Ishikawa (cell line): ENCODE results near the gene RCOR1.

ENCODE experiments used
- CEBPB ChIP-seq: IDR thresholded peaks from 2 replicates; pipeline ENCODE4 v1.6.1; 2012
- CREB1 ChIP-seq: IDR thresholded peaks from 2 replicates; pipeline ENCODE4 v1.6.1; 2012; ENCODE audit warnings: low read depth
- EGR1 ChIP-seq: IDR thresholded peaks from 2 replicates; pipeline ENCODE4 v1.6.1; 2012
- EP300 ChIP-seq: IDR thresholded peaks from 2 replicates; pipeline ENCODE4 v1.6.1; 2012; ENCODE audit warnings: borderline replicate concordance
- FOXM1 ChIP-seq: IDR thresholded peaks from 2 replicates; pipeline ENCODE4 v1.6.1; 2012; ENCODE audit warnings: low read depth, borderline replicate concordance
- MAX ChIP-seq: IDR thresholded peaks from 2 replicates; pipeline ENCODE4 v1.6.1; 2012
- NFIC ChIP-seq: IDR thresholded peaks from 2 replicates; pipeline ENCODE4 v1.6.1; 2012
- RAD21 ChIP-seq: IDR thresholded peaks from 2 replicates; pipeline ENCODE4 v1.6.1; 2012; ENCODE audit warnings: low read depth
- REST ChIP-seq: IDR thresholded peaks from 2 replicates; pipeline ENCODE4 v1.6.1; 2012; ENCODE audit warnings: low read depth, mild to moderate bottlenecking
- TAF1 ChIP-seq: IDR thresholded peaks from 2 replicates; pipeline ENCODE4 v1.6.1; 2012; ENCODE audit warnings: low read depth, mild to moderate bottlenecking
- TCF12 ChIP-seq: IDR thresholded peaks from 2 replicates; pipeline ENCODE4 v1.6.1; 2012; ENCODE audit warnings: low read depth
- TEAD4 ChIP-seq: IDR thresholded peaks from 2 replicates; pipeline ENCODE4 v1.6.1; 2012
- USF1 ChIP-seq: IDR thresholded peaks from 2 replicates; pipeline ENCODE4 v1.6.1; 2012
- YY1 ChIP-seq: IDR thresholded peaks from 2 replicates; pipeline ENCODE4 v1.6.1; 2012; ENCODE audit warnings: low read depth
- ZBTB7A ChIP-seq: IDR thresholded peaks from 2 replicates; pipeline ENCODE4 v1.6.1; 2012; ENCODE audit warnings: low read depth

RCOR1 gene

GRCh38 chr14:102602421-102603292 is 10.2 kb downstream of the RCOR1 start:
- TF ChIP-seq ZBTB7A (no peak), MAX (no peak), EGR1 (no peak), FOXM1 (no peak), TCF12 (no peak), RAD21 (no peak), YY1 (no peak), TAF1 (no peak)

- TF ChIP-seq EP300, result no peak
- TF ChIP-seq TAF1, result no peak
- TF ChIP-seq RAD21, result no peak
- no peak for TF ChIP-seq FOXM1
- no peak for TF ChIP-seq TEAD4
- TF ChIP-seq USF1, result no peak
- no peak for TF ChIP-seq REST
- no peak for TF ChIP-seq CEBPB
- no peak for TF ChIP-seq MAX
- no peak for TF ChIP-seq NFIC
- no peak for TF ChIP-seq CREB1
- no peak for TF ChIP-seq ZBTB7A
- TF ChIP-seq EGR1, result no peak
- TF ChIP-seq TCF12, result no peak
- TF ChIP-seq YY1, result no peak
These were observed 11.0 kb downstream of the RCOR1 start for GRCh38 chr14:102603293-102603907.

GRCh38 chr14:102604183-102604582 is 11.7 kb downstream of the RCOR1 start:
- TF ChIP-seq MAX, result no peak
- no peak for TF ChIP-seq TCF12
- TF ChIP-seq CEBPB, result no peak
- TF ChIP-seq FOXM1, result no peak
- no peak for TF ChIP-seq NFIC

- TF ChIP-seq REST, result no peak
- TF ChIP-seq TCF12, result no peak
- TF ChIP-seq CREB1, result no peak
- no peak for TF ChIP-seq MAX
- no peak for TF ChIP-seq YY1
These were observed 12.6 kb downstream of the RCOR1 start for GRCh38 chr14:102605029-102605428.

- no peak for TF ChIP-seq MAX
- no peak for TF ChIP-seq EP300
- TF ChIP-seq CREB1, result no peak
- no peak for TF ChIP-seq CEBPB
- TF ChIP-seq REST, result no peak
- no peak for TF ChIP-seq USF1
- TF ChIP-seq EGR1, result no peak
- no peak for TF ChIP-seq NFIC
- TF ChIP-seq FOXM1, result no peak
- no peak for TF ChIP-seq ZBTB7A
- no peak for TF ChIP-seq TEAD4
- no peak for TF ChIP-seq TAF1
- TF ChIP-seq RAD21, result no peak
- no peak for TF ChIP-seq YY1
These were observed 13.8 kb downstream of the RCOR1 start for GRCh38 chr14:102606296-102606695.
